ENCODE data around the gene ZNF587.
"Not testable (repeated sequence)": the region's sequence is repeated elsewhere in the genome, so short reads cannot be mapped to it uniquely, and the experiment has no call there.

GRCh38 chr19:57849162-57849665 is 445 bp upstream of the ZNF587 start:
- TF ChIP-seq CTCF (IDR thresholded peaks at IDR 0.05; ENCODE audit: poor library complexity); EZH2phosphoT487 (IDR thresholded peaks at IDR 0.05; ENCODE audit: low read depth, severe bottlenecking, unreplicated experiment); EZH2 (IDR thresholded peaks at IDR 0.05; ENCODE audit: borderline replicate concordance): not testable (repeated sequence)
